PFSK-1 (cell line): ENCODE results near the gene UST.

ENCODE experiments used
- FOXP2 ChIP-seq: optimal IDR thresholded peaks from 2 replicates; pipeline ENCODE3; 2011; ENCODE audit warnings: borderline replicate concordance, control low read depth, inconsistent platforms; ENCODE audit not compliant: insufficient read depth; ENCODE audit errors: extremely low read length, extremely low read depth
- POLR2AphosphoS5 ChIP-seq: IDR thresholded peaks from 2 replicates; pipeline ENCODE4 v1.6.1; 2012; ENCODE audit warnings: low read depth, mild to moderate bottlenecking, control low read depth, low read length, moderate library complexity
- SIN3A ChIP-seq: IDR thresholded peaks from 2 replicates; pipeline ENCODE4 v1.6.1; 2012; ENCODE audit warnings: mild to moderate bottlenecking, low read length, moderate library complexity, borderline replicate concordance; ENCODE audit not compliant: insufficient read depth
- TAF1 ChIP-seq: IDR thresholded peaks from 2 replicates; pipeline ENCODE4 v1.6.1; 2012; ENCODE audit warnings: low read length, control low read depth, borderline replicate concordance; ENCODE audit not compliant: insufficient read depth
- TF ChIP-seq, protein P1 (sequence below), 2 experiments: IDR thresholded peaks; 2 replicates each; pipeline versions ENCODE4 v1.6.1 to v1.8.0; 2011 to 2012; ENCODE audit warnings: low read depth in 2 of 2, low read length in 2 of 2, control low read depth in 1 of 2, inconsistent platforms in 1 of 2, mild to moderate bottlenecking in 1 of 2, moderate library complexity in 1 of 2; ENCODE audit not compliant: insufficient read depth in 1 of 2

UST gene

GRCh38 chr6:148771212-148771601 lies 24.4 kb downstream of the UST start:
- TF ChIP-seq, protein P1, sequence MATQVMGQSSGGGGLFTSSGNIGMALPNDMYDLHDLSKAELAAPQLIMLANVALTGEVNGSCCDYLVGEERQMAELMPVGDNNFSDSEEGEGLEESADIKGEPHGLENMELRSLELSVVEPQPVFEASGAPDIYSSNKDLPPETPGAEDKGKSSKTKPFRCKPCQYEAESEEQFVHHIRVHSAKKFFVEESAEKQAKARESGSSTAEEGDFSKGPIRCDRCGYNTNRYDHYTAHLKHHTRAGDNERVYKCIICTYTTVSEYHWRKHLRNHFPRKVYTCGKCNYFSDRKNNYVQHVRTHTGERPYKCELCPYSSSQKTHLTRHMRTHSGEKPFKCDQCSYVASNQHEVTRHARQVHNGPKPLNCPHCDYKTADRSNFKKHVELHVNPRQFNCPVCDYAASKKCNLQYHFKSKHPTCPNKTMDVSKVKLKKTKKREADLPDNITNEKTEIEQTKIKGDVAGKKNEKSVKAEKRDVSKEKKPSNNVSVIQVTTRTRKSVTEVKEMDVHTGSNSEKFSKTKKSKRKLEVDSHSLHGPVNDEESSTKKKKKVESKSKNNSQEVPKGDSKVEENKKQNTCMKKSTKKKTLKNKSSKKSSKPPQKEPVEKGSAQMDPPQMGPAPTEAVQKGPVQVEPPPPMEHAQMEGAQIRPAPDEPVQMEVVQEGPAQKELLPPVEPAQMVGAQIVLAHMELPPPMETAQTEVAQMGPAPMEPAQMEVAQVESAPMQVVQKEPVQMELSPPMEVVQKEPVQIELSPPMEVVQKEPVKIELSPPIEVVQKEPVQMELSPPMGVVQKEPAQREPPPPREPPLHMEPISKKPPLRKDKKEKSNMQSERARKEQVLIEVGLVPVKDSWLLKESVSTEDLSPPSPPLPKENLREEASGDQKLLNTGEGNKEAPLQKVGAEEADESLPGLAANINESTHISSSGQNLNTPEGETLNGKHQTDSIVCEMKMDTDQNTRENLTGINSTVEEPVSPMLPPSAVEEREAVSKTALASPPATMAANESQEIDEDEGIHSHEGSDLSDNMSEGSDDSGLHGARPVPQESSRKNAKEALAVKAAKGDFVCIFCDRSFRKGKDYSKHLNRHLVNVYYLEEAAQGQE (IDR thresholded peaks at IDR 0.05; ENCODE audit: insufficient read depth in 1 of 2, low read depth in 2 of 2, low read length in 2 of 2), result no peak
- no peak for TF ChIP-seq POLR2AphosphoS5
- TF ChIP-seq TAF1, result no peak
- TF ChIP-seq SIN3A, result no peak
- TF ChIP-seq FOXP2, result no peak

DNA sequence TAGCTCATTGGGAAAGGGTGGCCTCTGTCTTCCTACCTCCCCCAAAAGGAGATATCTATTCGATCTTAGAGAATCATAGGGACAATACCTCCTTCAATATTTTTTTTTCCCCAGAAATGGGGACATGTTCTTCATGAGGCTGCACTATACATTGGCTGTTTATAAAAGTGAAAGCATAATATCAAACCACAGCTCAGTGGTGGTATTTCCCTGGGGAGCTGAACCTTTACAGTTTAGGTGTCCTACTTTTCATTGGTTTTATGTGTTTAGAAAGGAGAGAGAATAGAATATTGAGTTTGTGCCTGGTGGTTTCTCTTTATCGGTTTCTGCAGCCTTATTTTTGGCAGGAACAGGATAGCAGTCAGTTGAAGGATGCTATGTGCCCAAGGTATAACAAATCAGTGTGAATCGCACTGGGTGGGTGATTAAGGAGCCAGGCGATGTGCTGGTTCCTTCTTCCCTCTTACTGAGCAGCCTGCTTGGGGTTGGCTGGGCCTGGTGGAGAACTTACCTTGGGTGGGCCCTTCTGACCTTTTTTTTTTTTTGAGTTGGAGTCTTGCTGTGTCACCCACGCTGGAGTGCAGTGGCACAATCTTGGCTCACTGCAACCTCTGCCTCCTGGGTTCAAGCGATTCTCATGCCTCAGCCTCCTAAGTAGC lies 25.2 kb downstream of the UST start:
- no peak for TF ChIP-seq TAF1
- TF ChIP-seq, protein P1 (IDR thresholded peaks at IDR 0.05; ENCODE audit: insufficient read depth in 1 of 2, low read depth in 2 of 2, low read length in 2 of 2), result no peak
- no peak for TF ChIP-seq SIN3A
- no peak for TF ChIP-seq POLR2AphosphoS5
- TF ChIP-seq FOXP2, result no peak

DNA sequence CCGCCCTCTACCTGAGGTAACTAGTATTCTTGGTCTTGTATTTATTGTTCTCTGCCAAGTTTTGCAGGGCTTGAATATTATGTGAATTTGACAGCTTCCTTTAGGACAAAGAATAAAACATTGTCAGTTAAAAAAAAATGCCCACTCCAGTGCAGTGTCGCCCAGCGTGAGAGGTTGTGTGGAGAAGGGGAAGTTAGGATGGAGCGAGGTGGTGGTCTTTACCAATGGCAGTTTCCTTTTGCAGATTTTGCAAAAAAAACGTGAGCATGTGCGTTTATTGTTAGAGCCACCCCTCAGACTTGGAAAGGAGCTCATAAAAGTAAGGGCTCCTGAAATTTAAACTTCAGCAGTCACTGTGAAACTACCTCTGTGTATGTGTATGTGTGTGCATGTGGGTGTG lies 28.3 kb downstream of the UST start:
- TF ChIP-seq FOXP2, result no peak
- TF ChIP-seq SIN3A, result no peak
- TF ChIP-seq, protein P1 (IDR thresholded peaks at IDR 0.05; ENCODE audit: insufficient read depth in 1 of 2, low read depth in 2 of 2, low read length in 2 of 2), result no peak

GRCh38 chr6:148776321-148777308 lies 29.8 kb downstream of the UST start:
- TF ChIP-seq FOXP2 (no peak), POLR2AphosphoS5 (no peak), TAF1 (no peak), SIN3A (no peak)
- TF ChIP-seq, protein P1 (IDR thresholded peaks at IDR 0.05; ENCODE audit: insufficient read depth in 1 of 2, low read depth in 2 of 2, low read length in 2 of 2), result no peak
